H9 (cell line): ENCODE data around the gene TM4SF20. TPM values are rescaled to one million over a fixed set of nuclear protein-coding genes. Genes with fewer than 3 reads are reported as not detected.
A peak's percentile ranks its signal among the peaks of the same experiment; 100 is the strongest.

Experiments
- DNase-seq: peaks from one replicate; pipeline ENCODE4 v3.0.0-alpha.2; 2017
- H2AFZ ChIP-seq: one replicate; pipeline ENCODE4 v1.6.1; 2013; ENCODE audit warnings: mild to moderate bottlenecking, low read length, control low read depth, moderate library complexity
- H2AK5ac ChIP-seq: 2 replicates; pipeline ENCODE4 v1.6.1; 2013; ENCODE audit warnings: low read length, control low read depth, mixed read lengths; ENCODE audit not compliant: insufficient read length
- H2BK120ac ChIP-seq: one replicate; pipeline ENCODE4 v1.6.1; 2013; ENCODE audit warnings: low read depth, mild to moderate bottlenecking, low read length, control low read depth, inconsistent platforms; ENCODE audit not compliant: poor library complexity, severe bottlenecking
- H2BK12ac ChIP-seq: 2 replicates; pipeline ENCODE4 v1.6.1; 2013; ENCODE audit warnings: low read length, control low read depth, mixed read lengths, low read depth; ENCODE audit not compliant: insufficient read length
- H2BK15ac ChIP-seq: 2 replicates; pipeline ENCODE4 v1.6.1; 2013; ENCODE audit warnings: low read depth, low read length, control low read depth
- H2BK20ac ChIP-seq: one replicate; pipeline ENCODE4 v1.6.1; 2013; ENCODE audit warnings: low read depth, mild to moderate bottlenecking, low read length, control low read depth, inconsistent platforms; ENCODE audit not compliant: poor library complexity, severe bottlenecking
- H2BK5ac ChIP-seq: 2 replicates; pipeline ENCODE4 v1.6.1; 2013; ENCODE audit warnings: low read length, control low read depth, mixed read lengths; ENCODE audit not compliant: insufficient read length
- H3K14ac ChIP-seq: 2 replicates; pipeline ENCODE4 v1.6.1; 2013; ENCODE audit warnings: low read length, control low read depth; ENCODE audit not compliant: insufficient read depth
- H3K18ac ChIP-seq: 2 replicates; pipeline ENCODE4 v1.6.1; 2013; ENCODE audit warnings: low read depth, mild to moderate bottlenecking, mixed read lengths, low read length, control low read depth; ENCODE audit not compliant: insufficient read length
- H3K23ac ChIP-seq: 2 replicates; pipeline ENCODE4 v1.6.1; 2013; ENCODE audit warnings: low read length, control low read depth, mixed read lengths, low read depth; ENCODE audit not compliant: insufficient read length
- H3K23me2 ChIP-seq: 2 replicates; pipeline ENCODE4 v1.6.1; 2013; ENCODE audit warnings: low read depth, mild to moderate bottlenecking, mixed read lengths, low read length, control low read depth; ENCODE audit not compliant: insufficient read length, poor library complexity, severe bottlenecking
- H3K27ac ChIP-seq: 2 replicates; pipeline ENCODE4 v1.5.1; 2013; ENCODE audit warnings: low read length, control low read depth, mixed read lengths, low read depth; ENCODE audit not compliant: insufficient read length
- H3K27me3 ChIP-seq: 2 replicates; pipeline ENCODE4 v1.6.1; 2013; ENCODE audit warnings: low read length, control low read depth, inconsistent platforms; ENCODE audit not compliant: insufficient read depth
- H3K4ac ChIP-seq: 2 replicates; pipeline ENCODE4 v1.6.1; 2013; ENCODE audit warnings: low read depth, mild to moderate bottlenecking, control low read depth, inconsistent platforms, low read length, moderate library complexity
- H3K4me1 ChIP-seq: 2 replicates; pipeline ENCODE4 v1.6.1; 2013; ENCODE audit warnings: low read length, control low read depth, inconsistent platforms; ENCODE audit not compliant: insufficient read depth
- H3K4me2 ChIP-seq: 2 replicates; pipeline ENCODE4 v1.6.1; 2013; ENCODE audit warnings: low read length, control low read depth, mixed read lengths; ENCODE audit not compliant: insufficient read length, insufficient read depth
- H3K56ac ChIP-seq: 2 replicates; pipeline ENCODE4 v1.6.1; 2013; ENCODE audit warnings: low read depth, mild to moderate bottlenecking, mixed read lengths, low read length, control low read depth; ENCODE audit not compliant: insufficient read length
- H3K79me1 ChIP-seq: 2 replicates; pipeline ENCODE4 v1.6.1; 2013; ENCODE audit warnings: low read depth, mild to moderate bottlenecking, moderate library complexity, low read length, control low read depth, inconsistent platforms; ENCODE audit not compliant: insufficient read depth, poor library complexity, severe bottlenecking
- H3K79me2 ChIP-seq: 2 replicates; pipeline ENCODE4 v1.6.1; 2013; ENCODE audit warnings: low read length, control low read depth, inconsistent platforms; ENCODE audit not compliant: insufficient read depth
- H3K9ac ChIP-seq: 2 replicates; pipeline ENCODE4 v1.6.1; 2013; ENCODE audit warnings: low read length, control low read depth, mixed read lengths; ENCODE audit not compliant: insufficient read length; ENCODE audit errors: extremely low read depth
- H3K9me3 ChIP-seq: one replicate; pipeline ENCODE4 v1.6.1; 2013; ENCODE audit warnings: low read depth, low read length, inconsistent platforms; ENCODE audit not compliant: control insufficient read depth
- H3T11ph ChIP-seq: one replicate; pipeline ENCODE4 v1.6.1; 2013; ENCODE audit warnings: mild to moderate bottlenecking, low read length, control low read depth, inconsistent platforms
- H4K20me1 ChIP-seq: one replicate; pipeline ENCODE4 v1.6.1; 2013; ENCODE audit not compliant: control insufficient read depth, insufficient read length, insufficient read depth
- H4K5ac ChIP-seq: 2 replicates; pipeline ENCODE4 v1.6.1; 2013; ENCODE audit warnings: low read depth, mild to moderate bottlenecking, mixed read lengths, low read length, control low read depth; ENCODE audit not compliant: insufficient read length
- H4K8ac ChIP-seq: replicated peaks from 2 replicates; pipeline ENCODE4 v1.6.1; 2013; ENCODE audit warnings: low read length, control low read depth, mixed read lengths, low read depth; ENCODE audit not compliant: insufficient read length
- H4K91ac ChIP-seq: 2 replicates; pipeline ENCODE4 v1.6.1; 2013; ENCODE audit warnings: low read depth, mild to moderate bottlenecking, moderate library complexity, mixed read lengths, low read length, control low read depth; ENCODE audit not compliant: insufficient read length
- H3K27ac Mint-ChIP-seq, 3 experiments: 2 replicates in 2 of 3; 3 replicates in 1 of 3; pipeline ENCODE4 v1.8.0; 2020 to 2021; ENCODE audit warnings: mixed read lengths in 3 of 3, mild to moderate bottlenecking in 1 of 3, moderate library complexity in 1 of 3
- H3K27me3 Mint-ChIP-seq: 2 replicates; pipeline ENCODE4 v1.8.0; 2021; ENCODE audit warnings: low read depth, mild to moderate bottlenecking, moderate library complexity, mixed read lengths
- H3K36me3 Mint-ChIP-seq, 3 experiments: 2 replicates in 2 of 3; 3 replicates in 1 of 3; pipeline ENCODE4 v1.8.0; 2020 to 2021; ENCODE audit warnings: low read depth in 3 of 3, mixed read lengths in 3 of 3; ENCODE audit not compliant: insufficient read depth in 1 of 3
- H3K4me1 Mint-ChIP-seq, 2 experiments: 2 replicates each; pipeline ENCODE4 v1.8.0; 2020; ENCODE audit warnings: mixed read lengths in 2 of 2
- H3K4me3 Mint-ChIP-seq, 2 experiments: 2 replicates in 1 of 2; 3 replicates in 1 of 2; pipeline ENCODE4 v1.8.0; 2020 to 2021; ENCODE audit warnings: mild to moderate bottlenecking in 2 of 2, mixed read lengths in 2 of 2, moderate library complexity in 1 of 2
- H3K9me3 Mint-ChIP-seq, 2 experiments: 2 replicates in 1 of 2; 3 replicates in 1 of 2; pipeline ENCODE4 v1.8.0; 2020; ENCODE audit warnings: mild to moderate bottlenecking in 2 of 2, mixed read lengths in 2 of 2, moderate library complexity in 1 of 2
- CTCF ChIP-seq: fragments of 200-600 bp; sonication (generic); conservative IDR thresholded peaks from 3 replicates; pipeline ENCODE4 v1.8.0; 2021; ENCODE audit warnings: antibody characterized with exemption, mild to moderate bottlenecking
- WGBS: extraction: QIAGEN DNeasy Blood & Tissue Kit; methylation state at CpG from one replicate; pipeline ENCODE4 v1.1.7; 2013; ENCODE audit warnings: missing lambda C conversion rate, low lambda C conversion rate, mixed read lengths; ENCODE audit not compliant: insufficient read length; ENCODE audit errors: extremely low coverage; 5-methylcytosine and 5-hydroxymethylcytosine counted together
- total RNA-seq: library from RNA; stranded (reverse); gene quantifications from 2 replicates; pipeline ENCODE4 v1.2.1, GENCODE V29; 2021

The TM4SF20 gene
- total RNA-seq, 1 experiment from 2014 or later, result not detected

- Histone ChIP-seq H3K27me3 (no peaks in the 10 kb centered on the region), H3K9me3 (no peaks in the 10 kb centered on the region), H3K4ac (no peak within 1 kb of the TSS), H3K14ac (peak within 1 kb of the TSS; percentile 76), H3K4me1 (no peaks in the 10 kb centered on the region; the same call in 1 of the 2 replicates), H2BK12ac (no peak within 1 kb of the TSS), H3K23me2 (peaks cover 6% of the 10 kb centered on the region), H2BK120ac (no peak within 1 kb of the TSS), H3K23ac (no peak within 1 kb of the TSS), H4K8ac (no peak within 1 kb of the TSS), H3K27ac (no peak within 1 kb of the TSS), H2AK5ac (no peak within 1 kb of the TSS), H4K91ac (no peak within 1 kb of the TSS), H3T11ph (peak within 1 kb of the TSS; percentile 79), H3K79me2 (peaks cover 2% of the 10 kb centered on the region; the same call in 1 of the 2 replicates), H3K18ac (peak within 1 kb of the TSS; percentile 87), H2BK15ac (no peak within 1 kb of the TSS), H3K4me2 (peak within 1 kb of the TSS; percentile 95), H2AFZ (peak within 1 kb of the TSS; percentile 96), H3K56ac (no peak within 1 kb of the TSS), H2BK5ac (no peak within 1 kb of the TSS), H3K9ac (peak within 1 kb of the TSS; percentile 90), H4K20me1 (no peaks in the 10 kb centered on the region), H4K5ac (no peak within 1 kb of the TSS), H3K79me1 (no peaks in the 10 kb centered on the region), H2BK20ac (no peak within 1 kb of the TSS)
- Mint-ChIP-seq H3K9me3 (peaks cover 34 to 36% of the 10 kb centered on the region in 2 experiments), H3K4me3 (peak within 1 kb of the TSS; percentile 93 to 94), H3K4me1 (peaks cover 33 to 38% of the 10 kb centered on the region in 2 experiments), H3K27ac (peak within 1 kb of the TSS; percentile 90 to 99 (median 96); a peak in 6 of 7 replicates), H3K27me3 (no peaks in the 10 kb centered on the region), H3K36me3 (peaks cover 21 to 39% (median 31%) of the 10 kb centered on the region in 3 experiments)
- WGBS, result no CpG with 5 or more reads among the region's 67 CpGs
- peak; percentile 50; the same call in 2 of the 3 replicates for TF ChIP-seq CTCF
- DNase-seq, result peak; percentile 89
Measured at GRCh38 chr2:227324995-227325838, 53.9 kb downstream of the TM4SF20 start, which contains the start of gene MFF. Gene MFF, plus strand, starts transcription at chr2:227325251. Its CDS starts 5,415 bp downstream, at chr2:227330666.
